Caco-2 (cell line): ENCODE results near the gene SPOCK3. TPM values are rescaled to one million over a fixed set of nuclear protein-coding genes. Genes with fewer than 3 reads are reported as not detected.

Experiments
- BruUV-seq: library from RNA; stranded (reverse); fragments of 400-500 nt; replicated peaks from 2 replicates; lab custom pipeline; 2021; lab: Mats Ljungman, UMichigan
- CTCF ChIA-PET: fragments of 300-600 bp; sonication (Branson Sonifier 250); formaldehyde crosslinking; loops from one replicate; lab custom pipeline; 2022; ENCODE audit warnings: antibody characterized with exemption; lab: Charles Lee
- POLR2A ChIA-PET: fragments of 300-600 bp; sonication (Branson Sonifier 250); formaldehyde crosslinking; loops from one replicate; lab custom pipeline; 2022; ENCODE audit warnings: antibody characterized with exemption; lab: Charles Lee
- DNase-seq, 2 experiments: peaks; one replicate each; pipeline versions ENCODE4 v3.0.0 to v3.0.0-alpha.2; 2020 to 2022
- H3K27me3 ChIP-seq: replicated peaks from 2 replicates; pipeline ENCODE4 v1.6.0; 2011; ENCODE audit warnings: low read length; ENCODE audit not compliant: control insufficient read depth, insufficient read depth
- H3K36me3 ChIP-seq: 2 replicates; pipeline ENCODE4 v1.5.1; 2011; ENCODE audit warnings: low read length; ENCODE audit not compliant: control insufficient read depth, insufficient read depth
- H3K4me1 ChIP-seq: fragments of 250-450 bp; sonication (Bioruptor Pico); 2 replicates; pipeline ENCODE4 v1.5.1; 2020; ENCODE audit warnings: mild to moderate bottlenecking
- H3K4me3 ChIP-seq: 2 replicates; pipeline ENCODE4 v1.5.1; 2011; ENCODE audit warnings: low read depth, mild to moderate bottlenecking, control low read depth, low read length
- H3K9me3 ChIP-seq: fragments of 250-450 bp; sonication (Bioruptor Pico); 2 replicates; pipeline ENCODE4 v1.5.1; 2020; ENCODE audit warnings: mild to moderate bottlenecking, moderate library complexity
- H3K27ac Mint-ChIP-seq: one replicate; pipeline ENCODE4 v1.8.0; 2022; ENCODE audit warnings: mixed read lengths; ENCODE audit not compliant: unreplicated experiment
- H3K27me3 Mint-ChIP-seq: one replicate; pipeline ENCODE4 v1.8.0; 2022; ENCODE audit warnings: mixed read lengths; ENCODE audit not compliant: insufficient read depth, unreplicated experiment
- H3K36me3 Mint-ChIP-seq: one replicate; pipeline ENCODE4 v1.8.0; 2022; ENCODE audit warnings: mild to moderate bottlenecking, mixed read lengths; ENCODE audit not compliant: insufficient read depth, unreplicated experiment
- H3K4me1 Mint-ChIP-seq: one replicate; pipeline ENCODE4 v1.8.0; 2022; ENCODE audit warnings: low read depth, mixed read lengths; ENCODE audit not compliant: unreplicated experiment
- H3K4me3 Mint-ChIP-seq: one replicate; pipeline ENCODE4 v1.8.0; 2022; ENCODE audit warnings: mild to moderate bottlenecking, moderate library complexity, mixed read lengths; ENCODE audit not compliant: unreplicated experiment
- H3K9me3 Mint-ChIP-seq: one replicate; pipeline ENCODE4 v1.8.0; 2022; ENCODE audit warnings: mixed read lengths; ENCODE audit not compliant: unreplicated experiment
- CTCF ChIP-seq, 2 experiments: fragments of 200-600 bp in 1 of 2; IDR thresholded peaks; 1 replicate in 1 of 2; 2 replicates in 1 of 2; pipeline versions ENCODE4 v1.5.1 to v1.8.0; 2011 to 2022; ENCODE audit warnings: antibody characterized with exemption in 1 of 2, control low read depth in 1 of 2, inconsistent platforms in 1 of 2, low read depth in 1 of 2, low read length in 1 of 2, mild to moderate bottlenecking in 1 of 2, moderate library complexity in 1 of 2; ENCODE audit not compliant: insufficient read depth in 1 of 2, severe bottlenecking in 1 of 2, unreplicated experiment in 1 of 2
- intact Hi-C: fragments of 100-400 bp; cut with micrococcal nuclease; formaldehyde crosslinking; loops from one replicate; pipeline ENCODE4 v1.10.0; 2022; ENCODE audit not compliant: unreplicated experiment
- total RNA-seq: library from RNA; stranded (reverse); gene quantifications from 2 replicates; pipeline ENCODE4 v1.2.3, GENCODE V29; 2022

The SPOCK3 gene
- total RNA-seq, 1 experiment from 2014 or later: 1.3 TPM

GRCh38 chr4:166842795-166843261 is 391.5 kb downstream of the SPOCK3 start:
- no peak for DNase-seq
- H3K4me1 ChIP-seq: no peaks in the 10 kb centered on the region
- no TSS peak for BruUV-seq
- no peaks in the 10 kb centered on the region for H3K36me3 ChIP-seq
- no peaks in the 10 kb centered on the region for H3K4me1 Mint-ChIP-seq
- no peak overlapping the region for H3K4me3 ChIP-seq
- ChIA-PET CTCF (no interaction called here), POLR2A (no interaction called here)
- no peaks in the 10 kb centered on the region for H3K36me3 Mint-ChIP-seq
- no peak for TF ChIP-seq CTCF (IDR thresholded peaks at IDR 0.05; ENCODE audit: insufficient read depth in 1 of 2, low read depth in 1 of 2, low read length in 1 of 2, severe bottlenecking in 1 of 2, unreplicated experiment in 1 of 2)
- H3K9me3 Mint-ChIP-seq: no peaks in the 10 kb centered on the region
- H3K27ac Mint-ChIP-seq: no peak overlapping the region
- H3K4me3 Mint-ChIP-seq: no peak overlapping the region
- no peaks in the 10 kb centered on the region for H3K27me3 Mint-ChIP-seq
- intact Hi-C loops: no loop called here
- H3K27me3 ChIP-seq: no peaks in the 10 kb centered on the region
- no peaks in the 10 kb centered on the region for H3K9me3 ChIP-seq

GRCh38 chr4:166839615-166840251 is 394.6 kb downstream of the SPOCK3 start:
- H3K4me1 ChIP-seq: no peaks in the 10 kb centered on the region
- H3K4me3 ChIP-seq: no peak overlapping the region
- no peak for DNase-seq
- Mint-ChIP-seq H3K9me3 (no peaks in the 10 kb centered on the region), H3K4me1 (no peaks in the 10 kb centered on the region), H3K4me3 (no peak overlapping the region), H3K27me3 (no peaks in the 10 kb centered on the region), H3K36me3 (no peaks in the 10 kb centered on the region), H3K27ac (no peak overlapping the region)
- TF ChIP-seq CTCF (IDR thresholded peaks at IDR 0.05; ENCODE audit: insufficient read depth in 1 of 2, low read depth in 1 of 2, low read length in 1 of 2, severe bottlenecking in 1 of 2, unreplicated experiment in 1 of 2): no peak
- ChIA-PET POLR2A (no interaction called here), CTCF (no interaction called here)
- H3K27me3 ChIP-seq: no peaks in the 10 kb centered on the region
- no TSS peak for BruUV-seq
- no peaks in the 10 kb centered on the region for H3K9me3 ChIP-seq
- intact Hi-C loops: no loop called here
- H3K36me3 ChIP-seq: no peaks in the 10 kb centered on the region

GRCh38 chr4:166838975-166839614 is 395.2 kb downstream of the SPOCK3 start:
- Mint-ChIP-seq H3K27ac (no peak overlapping the region), H3K4me1 (no peaks in the 10 kb centered on the region), H3K36me3 (no peaks in the 10 kb centered on the region), H3K27me3 (no peaks in the 10 kb centered on the region), H3K4me3 (no peak overlapping the region), H3K9me3 (no peaks in the 10 kb centered on the region)
- no peak for TF ChIP-seq CTCF (IDR thresholded peaks at IDR 0.05; ENCODE audit: insufficient read depth in 1 of 2, low read depth in 1 of 2, low read length in 1 of 2, severe bottlenecking in 1 of 2, unreplicated experiment in 1 of 2)
- Histone ChIP-seq H3K9me3 (no peaks in the 10 kb centered on the region), H3K27me3 (no peaks in the 10 kb centered on the region), H3K4me1 (no peaks in the 10 kb centered on the region), H3K36me3 (no peaks in the 10 kb centered on the region), H3K4me3 (no peak overlapping the region)
- BruUV-seq: no TSS peak
- ChIA-PET CTCF (no interaction called here), POLR2A (no interaction called here)
- no peak for DNase-seq
- intact Hi-C loops: no loop called here
